ENCODE results near the gene OBP2A.

Gene OBP2A

GRCh38 chr9:135591506-135592330 lies 45.8 kb downstream of the OBP2A start:
- Mint-ChIP-seq H3K4me1 (ENCODE audit: low read depth) (no peaks in the 10 kb centered on the region), H3K9me3 (no peaks in the 10 kb centered on the region), H3K27ac (no peak overlapping the region), H3K4me3 (no peak overlapping the region), H3K27me3 (peaks cover 1% of the 10 kb centered on the region), H3K36me3 (ENCODE audit: low read depth) (no peaks in the 10 kb centered on the region)
- intact Hi-C loops (cut with micrococcal nuclease): no loop called here

GRCh38 chr9:135592331-135592590 lies 46.3 kb downstream of the OBP2A start:
- H3K4me1 Mint-ChIP-seq (ENCODE audit: low read depth): no peaks in the 10 kb centered on the region
- H3K27ac Mint-ChIP-seq: no peak overlapping the region
- no peaks in the 10 kb centered on the region for H3K36me3 Mint-ChIP-seq (ENCODE audit: low read depth)
- H3K9me3 Mint-ChIP-seq: no peaks in the 10 kb centered on the region
- H3K27me3 Mint-ChIP-seq: peaks cover 3% of the 10 kb centered on the region
- no peak overlapping the region for H3K4me3 Mint-ChIP-seq
- intact Hi-C loops (cut with micrococcal nuclease): no loop called here

- intact Hi-C loops (cut with micrococcal nuclease): no loop called here
- H3K9me3 Mint-ChIP-seq: no peaks in the 10 kb centered on the region
- H3K27me3 Mint-ChIP-seq: peaks cover 3% of the 10 kb centered on the region
- H3K36me3 Mint-ChIP-seq (ENCODE audit: low read depth): no peaks in the 10 kb centered on the region
- H3K27ac Mint-ChIP-seq: no peak overlapping the region
- no peaks in the 10 kb centered on the region for H3K4me1 Mint-ChIP-seq (ENCODE audit: low read depth)
- H3K4me3 Mint-ChIP-seq: no peak overlapping the region
These were observed 46.7 kb downstream of the OBP2A start for GRCh38 chr9:135592625-135593024.

- intact Hi-C loops (cut with micrococcal nuclease): no loop called here
- Mint-ChIP-seq H3K4me3 (no peak overlapping the region), H3K36me3 (ENCODE audit: low read depth) (no peaks in the 10 kb centered on the region), H3K9me3 (no peaks in the 10 kb centered on the region), H3K4me1 (ENCODE audit: low read depth) (no peaks in the 10 kb centered on the region), H3K27me3 (peaks cover 7% of the 10 kb centered on the region), H3K27ac (no peak overlapping the region)
These were observed 50.3 kb downstream of the OBP2A start for GRCh38 chr9:135596211-135596610.
